Endothelial cell of umbilical vein (primary cell): ENCODE results near the gene DLGAP5. TPM values are rescaled to one million over a fixed set of nuclear protein-coding genes. Genes with fewer than 3 reads are reported as not detected.

ENCODE experiments used
- BruUV-seq: library from RNA; stranded (reverse); fragments of 400-500 nt; replicated peaks from 2 replicates; lab custom pipeline; 2021; lab: Mats Ljungman, UMichigan
- CTCF ChIA-PET: fragments of 300-600, 350-600 bp; sonication (Branson Sonifier 250); formaldehyde crosslinking; loops from one replicate; lab custom pipeline; 2021; ENCODE audit warnings: antibody characterized with exemption, inconsistent platforms; lab: Charles Lee
- POLR2A ChIA-PET: fragments of 300-600, 350-600 bp; sonication (Branson Sonifier 250); formaldehyde crosslinking; loops from one replicate; lab custom pipeline; 2021; ENCODE audit warnings: antibody characterized with exemption, inconsistent platforms; lab: Charles Lee
- DNase-seq: peaks from one replicate; pipeline ENCODE4 v3.0.0-alpha.2; 2011; ENCODE audit warnings: low read depth, low spot score
- FAIRE-seq: peaks from 2 replicates; lab custom pipeline; 2011; peaks lifted over from hg19 to GRCh38; lab: Jason Lieb, UNC
- H2AFZ ChIP-seq: 2 replicates; pipeline ENCODE4 v1.6.0; 2012; ENCODE audit warnings: low read depth, low read length, control low read depth, inconsistent platforms
- H3K27ac ChIP-seq: 2 replicates; pipeline ENCODE4 v1.5.1; 2011; ENCODE audit warnings: low read depth, mild to moderate bottlenecking, control low read depth, low read length, moderate library complexity; ENCODE audit not compliant: insufficient read depth
- H3K27me3 ChIP-seq, 2 experiments: 2 replicates each; pipeline versions ENCODE4 v1.6.0 to v1.6.1; 2011; ENCODE audit warnings: low read length in 2 of 2, mixed read lengths in 1 of 2; ENCODE audit not compliant: control insufficient read depth in 2 of 2, insufficient read depth in 2 of 2
- H3K36me3 ChIP-seq, 2 experiments: 2 replicates in 1 of 2; 3 replicates in 1 of 2; pipeline ENCODE4 v1.5.1; 2011; ENCODE audit warnings: low read length in 2 of 2, mild to moderate bottlenecking in 1 of 2, moderate library complexity in 1 of 2; ENCODE audit not compliant: control insufficient read depth in 2 of 2, insufficient read depth in 2 of 2; ENCODE audit errors: extremely low read depth in 1 of 2
- H3K4me1 ChIP-seq: 3 replicates; pipeline ENCODE4 v1.5.1; 2011; ENCODE audit warnings: mild to moderate bottlenecking, low read length; ENCODE audit not compliant: control insufficient read depth, insufficient read depth; ENCODE audit errors: extremely low read depth
- H3K4me2 ChIP-seq: 2 replicates; pipeline ENCODE4 v1.6.1; 2011; ENCODE audit warnings: low read length, control low read depth, mixed read lengths; ENCODE audit not compliant: insufficient read depth
- H3K4me3 ChIP-seq, 3 experiments: fragments of 200-600 bp in 1 of 3; sonication (generic), shearing (Covaris generic) in 1 of 3; replicated peaks in 1 of 3; 2 replicates each; pipeline ENCODE4 v1.5.1; 2011 to 2016; ENCODE audit warnings: control low read depth in 3 of 3, low read length in 3 of 3, mild to moderate bottlenecking in 2 of 3, inconsistent platforms in 1 of 3, low read depth in 1 of 3, moderate library complexity in 1 of 3; ENCODE audit not compliant: insufficient read depth in 1 of 3
- H3K79me2 ChIP-seq: 2 replicates; pipeline ENCODE4 v1.6.0; 2012; ENCODE audit warnings: low read length, inconsistent platforms; ENCODE audit not compliant: control insufficient read depth, insufficient read depth
- H3K9ac ChIP-seq: replicated peaks from 2 replicates; pipeline ENCODE3; 2011; ENCODE audit warnings: low read length, control low read depth; ENCODE audit not compliant: insufficient read depth; ENCODE audit errors: extremely low read depth
- H3K9me1 ChIP-seq: replicated peaks from 3 replicates; pipeline ENCODE4 v1.6.0; 2011; ENCODE audit warnings: mild to moderate bottlenecking, low read length; ENCODE audit not compliant: control insufficient read depth, insufficient read depth; ENCODE audit errors: extremely low read depth
- H3K9me3 ChIP-seq: replicated peaks from 2 replicates; pipeline ENCODE4 v1.5.1; 2012; ENCODE audit warnings: low read length, inconsistent platforms; ENCODE audit not compliant: control insufficient read depth, insufficient read depth
- H4K20me1 ChIP-seq: replicated peaks from 2 replicates; pipeline ENCODE3; 2011; ENCODE audit warnings: mild to moderate bottlenecking, low read length; ENCODE audit not compliant: control insufficient read depth, insufficient read depth; ENCODE audit errors: extremely low read depth
- CTCF ChIP-seq, 2 donors: IDR thresholded peaks; 1 replicate in 1 of 2; 2 replicates in 1 of 2; pipeline ENCODE4 v1.5.1; 2011; ENCODE audit warnings: low read length in 2 of 2, mild to moderate bottlenecking in 2 of 2, moderate library complexity in 2 of 2, control low read depth in 1 of 2, inconsistent platforms in 1 of 2, low read depth in 1 of 2; ENCODE audit not compliant: insufficient read depth in 1 of 2; ENCODE audit errors: extremely low read depth in 1 of 2
- EZH2 ChIP-seq: IDR thresholded peaks from 2 replicates; pipeline ENCODE4 v1.6.1; 2012; ENCODE audit warnings: borderline replicate concordance, low read depth, mild to moderate bottlenecking, moderate library complexity, low read length, inconsistent platforms; ENCODE audit not compliant: severe bottlenecking
- FOS ChIP-seq: IDR thresholded peaks from 2 replicates; pipeline ENCODE4 v1.6.1; 2011; ENCODE audit warnings: mild to moderate bottlenecking, low read length, moderate library complexity, borderline replicate concordance; ENCODE audit not compliant: insufficient read depth
- GATA2 ChIP-seq: IDR thresholded peaks from 2 replicates; pipeline ENCODE4 v1.7.0; 2011; ENCODE audit warnings: low read depth, mild to moderate bottlenecking, moderate library complexity, mixed read lengths, low read length; ENCODE audit not compliant: insufficient read length, insufficient read depth
- JUN ChIP-seq: IDR thresholded peaks from 2 replicates; pipeline ENCODE4 v1.6.1; 2011; ENCODE audit warnings: borderline replicate concordance, low read depth; ENCODE audit not compliant: insufficient read length, insufficient read depth
- MAX ChIP-seq: IDR thresholded peaks from 2 replicates; pipeline ENCODE4 v1.6.1; 2011; ENCODE audit not compliant: insufficient read depth, insufficient read length
- MYC ChIP-seq: IDR thresholded peaks from one replicate; pipeline ENCODE4 v1.6.1; 2011; ENCODE audit warnings: mild to moderate bottlenecking, low read depth, low read length
- POLR2A ChIP-seq: IDR thresholded peaks from 2 replicates; pipeline ENCODE4 v1.6.1; 2012; ENCODE audit warnings: low read depth, mild to moderate bottlenecking, control low read depth, low read length
- POLR2AphosphoS5 ChIP-seq: IDR thresholded peaks from 2 replicates; pipeline ENCODE4 v1.6.1; 2012; ENCODE audit warnings: low read depth, mild to moderate bottlenecking, control low read depth, low read length, moderate library complexity; ENCODE audit not compliant: insufficient read depth
- dilution Hi-C: fragments of 300-500 bp; cut with MboI; formaldehyde crosslinking; loops from one replicate; pipeline ENCODE4 v1.15.0; 2019; ENCODE audit warnings: low sequenced_read_pairs; ENCODE audit not compliant: extremely low pct_ligation_motif_present
- intact Hi-C: fragments of 100-400 bp; cut with micrococcal nuclease; formaldehyde crosslinking; loops from one replicate; pipeline ENCODE4 v1.10.0; 2022
- polyA plus RNA-seq, 4 experiments: library from polyadenylated mRNA; depleted of rRNA in 3 of 4; stranded (reverse) in 3 of 4; unstranded in 1 of 4; fragments of >200 nt; gene quantifications; 2 replicates each; pipeline versions ENCODE4 v1.2.1 to v1.2.3, GENCODE V29; 2011 to 2012; ENCODE audit warnings: missing spikeins in 1 of 4
- total RNA-seq: library from RNA; stranded (reverse); gene quantifications from 2 replicates; pipeline ENCODE4 v1.2.3, GENCODE V29; 2021

The DLGAP5 gene
- total and polyA plus RNA-seq, 2 donors (not counting 3 experiments of a cell fraction or from before 2014, with no cell fraction given), result 8.3 to 83.2 TPM

- no TSS peak for BruUV-seq
- peak; percentile 56 for DNase-seq
- no peak for TF ChIP-seq EZH2
- no peak for TF ChIP-seq MAX
- no peak for TF ChIP-seq FOS
- no peak for TF ChIP-seq POLR2A
- no peak for TF ChIP-seq GATA2
- no peak for TF ChIP-seq CTCF (IDR thresholded peaks at IDR 0.05; ENCODE audit: extremely low read depth in 1 of 2, insufficient read depth in 1 of 2, low read depth in 1 of 2, low read length in 2 of 2)
- TF ChIP-seq JUN, result no peak
- TF ChIP-seq MYC, result no peak
- TF ChIP-seq POLR2AphosphoS5, result no peak
- dilution Hi-C loops (no loop called here), intact Hi-C loops (no loop called here)
- FAIRE-seq, result peak; percentile 8
- Histone ChIP-seq H3K36me3 (no peaks in the 10 kb centered on the region), H3K27ac (no peak overlapping the region), H4K20me1 (no peaks in the 10 kb centered on the region), H3K79me2 (no peaks in the 10 kb centered on the region), H3K4me1 (no peaks in the 10 kb centered on the region), H3K4me3 (no peak overlapping the region), H3K27me3 (no peaks in the 10 kb centered on the region), H2AFZ (peak overlapping the region; percentile 46), H3K4me2 (no peak overlapping the region), H3K9me1 (no peaks in the 10 kb centered on the region), H3K9ac (no peak overlapping the region), H3K9me3 (no peaks in the 10 kb centered on the region)
- POLR2A ChIA-PET, result interaction anchor here (1.1 kb wide), 1 partner anchor 11 kb away, joined by 3 read pairs; no protein-coding TSS in a partner anchor
- CTCF ChIA-PET, result interaction anchor here (0.6 to 2.3 kb wide), 8 partner anchors 11 to 42 kb away, joined by 3 to 13 read pairs (median 5); no protein-coding TSS in a partner anchor
Measured at GRCh38 chr14:55118761-55119160, 72.6 kb downstream of the DLGAP5 start.
